Measurements from ENCODE around the gene P2RY13. TPM values are rescaled to one million over a fixed set of nuclear protein-coding genes. Genes with fewer than 3 reads are reported as not detected.

Gene P2RY13
- total RNA-seq, 2 donors from 2014 or later = not detected

DNA sequence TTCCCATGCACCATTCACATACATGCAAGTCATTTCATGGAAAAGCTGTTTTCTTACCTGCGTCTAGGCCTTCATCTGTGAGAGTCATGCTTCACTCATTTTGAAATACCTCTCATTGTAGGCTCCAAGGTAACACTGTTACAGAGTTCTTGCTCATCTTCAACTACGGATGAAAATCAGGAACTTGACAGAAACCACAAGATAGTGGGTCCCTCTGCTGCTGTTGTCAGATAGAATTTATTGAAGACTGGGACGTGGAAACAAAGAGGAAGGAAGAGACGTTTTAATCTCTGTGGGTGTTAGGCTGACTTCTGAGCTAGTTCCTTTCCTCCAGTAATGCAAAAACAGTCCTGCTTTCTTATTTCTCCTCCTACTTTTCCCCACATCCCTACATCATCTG, 51.1 kb downstream of the P2RY13 start, which contains the start of gene P2RY14:
Gene P2RY14 (minus strand): TSS at position 313 of the 400 bp plus-strand sequence. CDS start 64,226 bp downstream, outside the sequence.
- ATAC-seq (replicated peaks in 1 of 2) (peak; percentile 73 to 81), DNase-seq (no peak)
- Mint-ChIP-seq H3K27me3 (ENCODE audit: low read depth) (no peaks in the 10 kb centered on the region), H3K36me3 (ENCODE audit: insufficient read depth in 2 of 2) (peaks cover 0 to 2% of the 10 kb centered on the region in 2 donors), H3K4me1 (ENCODE audit: low read depth) (peaks cover 69% of the 10 kb centered on the region), H3K27ac (peak within 1 kb of the TSS; percentile 90), H3K9me3 (no peaks in the 10 kb centered on the region), H3K4me3 (peak within 1 kb of the TSS; percentile 23 to 76)

- H3K27me3 Mint-ChIP-seq (ENCODE audit: low read depth) = no peaks in the 10 kb centered on the region
- peaks cover 59% of the 10 kb centered on the region for H3K4me1 Mint-ChIP-seq (ENCODE audit: low read depth)
- DNase-seq (peak; percentile 39 to 45), ATAC-seq (replicated peaks in 1 of 2) (peak; percentile 72 to 78)
- peaks cover 0 to 2% of the 10 kb centered on the region in 2 donors for H3K36me3 Mint-ChIP-seq (ENCODE audit: insufficient read depth in 2 of 2)
- H3K27ac Mint-ChIP-seq = peak overlapping the region; percentile 43
- no peaks in the 10 kb centered on the region for H3K9me3 Mint-ChIP-seq
- peak overlapping the region; percentile 70 to 74 for H3K4me3 Mint-ChIP-seq
Observed at GRCh38 chr3:151276687-151277042, 52.7 kb downstream of the P2RY13 start.

Other genes with a start within 250 kb of the P2RY13 start
- 1 to 10 TPM; 4.4 to 5.8 TPM for gene MED12L, start 243.9 kb downstream of the P2RY13 start, total RNA-seq
- gene GPR171, start 126.3 kb downstream of the P2RY13 start, total RNA-seq = 100 to 1,000 TPM in 1 of 2 donors, 10 to 100 TPM in 1; 83.7 to 101 TPM
- gene P2RY14, start 51.0 kb downstream of the P2RY13 start, total RNA-seq = under 1 TPM; 0.34 to 0.51 TPM
- gene GPR87, start 12.7 kb downstream of the P2RY13 start, total RNA-seq = 1 to 10 TPM in 1 of 2 donors, under 1 TPM in 1; 0.70 to 2.2 TPM
- not detected for gene P2RY12, start 55.2 kb upstream of the P2RY13 start, total RNA-seq
- not detected for gene IGSF10, start 131.5 kb upstream of the P2RY13 start, total RNA-seq